PFSK-1 (cell line): Measurements from ENCODE around the gene FIBIN.

ENCODE experiments used
- FOXP2 ChIP-seq: optimal IDR thresholded peaks from 2 replicates; pipeline ENCODE3; 2011; ENCODE audit warnings: borderline replicate concordance, control low read depth, inconsistent platforms; ENCODE audit not compliant: insufficient read depth; ENCODE audit errors: extremely low read length, extremely low read depth
- POLR2AphosphoS5 ChIP-seq: IDR thresholded peaks from 2 replicates; pipeline ENCODE4 v1.6.1; 2012; ENCODE audit warnings: low read depth, mild to moderate bottlenecking, control low read depth, low read length, moderate library complexity
- REST ChIP-seq, 2 experiments: IDR thresholded peaks; 2 replicates each; pipeline versions ENCODE4 v1.6.1 to v1.8.0; 2011 to 2012; ENCODE audit warnings: low read depth in 2 of 2, low read length in 2 of 2, control low read depth in 1 of 2, inconsistent platforms in 1 of 2, mild to moderate bottlenecking in 1 of 2, moderate library complexity in 1 of 2; ENCODE audit not compliant: insufficient read depth in 1 of 2
- SIN3A ChIP-seq: IDR thresholded peaks from 2 replicates; pipeline ENCODE4 v1.6.1; 2012; ENCODE audit warnings: mild to moderate bottlenecking, low read length, moderate library complexity, borderline replicate concordance; ENCODE audit not compliant: insufficient read depth
- TAF1 ChIP-seq: IDR thresholded peaks from 2 replicates; pipeline ENCODE4 v1.6.1; 2012; ENCODE audit warnings: low read length, control low read depth, borderline replicate concordance; ENCODE audit not compliant: insufficient read depth

FIBIN gene

GRCh38 chr11:27012234-27012921, 18.5 kb downstream of the FIBIN start:
- TF ChIP-seq TAF1 (no peak), SIN3A (peak; percentile 20; the same call in 1 of the 2 replicates)

GRCh38 chr11:27013781-27014361, 20.0 kb downstream of the FIBIN start:
- TF ChIP-seq SIN3A (no peak), TAF1 (no peak), REST (IDR thresholded peaks at IDR 0.05; ENCODE audit: insufficient read depth in 1 of 2, low read depth in 2 of 2, low read length in 2 of 2) (no peak), FOXP2 (no peak), POLR2AphosphoS5 (no peak)

GRCh38 chr11:27018902-27019529, 25.1 kb downstream of the FIBIN start:
- TF ChIP-seq TAF1 (no peak), SIN3A (no peak), POLR2AphosphoS5 (no peak), REST (IDR thresholded peaks at IDR 0.05; ENCODE audit: insufficient read depth in 1 of 2, low read depth in 2 of 2, low read length in 2 of 2) (no peak), FOXP2 (no peak)

GRCh38 chr11:27020751-27021150, 26.8 kb downstream of the FIBIN start:
- TF ChIP-seq SIN3A = no peak
- TF ChIP-seq POLR2AphosphoS5 = no peak
- TF ChIP-seq TAF1 = no peak
- TF ChIP-seq REST (IDR thresholded peaks at IDR 0.05; ENCODE audit: insufficient read depth in 1 of 2, low read depth in 2 of 2, low read length in 2 of 2) = no peak
- no peak for TF ChIP-seq FOXP2

- no peak for TF ChIP-seq REST (IDR thresholded peaks at IDR 0.05; ENCODE audit: insufficient read depth in 1 of 2, low read depth in 2 of 2, low read length in 2 of 2)
- TF ChIP-seq POLR2AphosphoS5 = no peak
- no peak for TF ChIP-seq FOXP2
- TF ChIP-seq SIN3A = no peak
- no peak for TF ChIP-seq TAF1
These were observed 28.8 kb downstream of the FIBIN start for GRCh38 chr11:27022659-27023251.
